HG03575 (cell line): ENCODE data around the gene STK4.

ENCODE experiments used
- ATAC-seq: cut with Tn5 transposase; IDR thresholded peaks from one replicate; pipeline ENCODE4 v1.9.1; 2021; ENCODE audit not compliant: unreplicated experiment, insufficient number of reproducible peaks, low FRiP score; ENCODE audit errors: extremely low read depth

STK4 gene

DNA sequence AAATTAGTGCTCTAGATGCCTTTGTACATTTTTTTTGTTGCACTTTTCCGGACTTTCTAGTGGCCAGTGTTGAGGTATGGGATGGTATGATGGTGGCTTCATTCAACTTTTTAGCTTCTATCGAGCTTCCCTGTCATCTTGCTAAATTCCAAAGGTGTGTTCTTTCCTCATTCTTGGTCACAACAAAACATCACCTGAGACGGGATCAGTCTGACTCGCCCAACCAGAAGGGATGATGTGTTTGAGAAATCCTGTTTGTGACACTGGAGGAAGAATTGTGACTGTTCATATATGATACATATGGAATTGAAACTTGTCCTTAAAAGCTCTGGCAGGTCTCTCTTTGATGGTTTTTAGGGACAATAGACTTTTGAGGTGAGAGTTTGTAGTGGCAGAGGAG lies 100.8 kb downstream of the STK4 start:
- no peak for ATAC-seq

DNA sequence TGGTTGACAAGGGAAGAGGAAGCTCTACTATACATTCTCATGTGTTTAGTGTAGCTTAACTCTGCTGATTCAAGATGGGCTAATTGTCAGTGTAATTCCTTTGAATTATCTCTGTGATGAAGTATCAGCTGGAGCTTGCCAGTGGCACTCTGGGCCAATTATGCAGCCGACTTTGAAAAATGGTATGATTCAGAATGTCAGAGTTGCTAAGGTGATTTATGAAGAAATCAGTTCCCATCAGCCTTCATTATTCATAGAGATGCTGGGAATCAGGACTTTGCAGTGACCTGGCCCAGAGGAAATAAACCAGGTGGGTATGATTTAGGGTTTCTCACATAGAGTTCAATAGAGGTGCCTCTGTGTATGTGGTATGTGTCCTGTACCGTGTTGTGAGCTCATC lies 101.2 kb downstream of the STK4 start:
- no peak for ATAC-seq

DNA sequence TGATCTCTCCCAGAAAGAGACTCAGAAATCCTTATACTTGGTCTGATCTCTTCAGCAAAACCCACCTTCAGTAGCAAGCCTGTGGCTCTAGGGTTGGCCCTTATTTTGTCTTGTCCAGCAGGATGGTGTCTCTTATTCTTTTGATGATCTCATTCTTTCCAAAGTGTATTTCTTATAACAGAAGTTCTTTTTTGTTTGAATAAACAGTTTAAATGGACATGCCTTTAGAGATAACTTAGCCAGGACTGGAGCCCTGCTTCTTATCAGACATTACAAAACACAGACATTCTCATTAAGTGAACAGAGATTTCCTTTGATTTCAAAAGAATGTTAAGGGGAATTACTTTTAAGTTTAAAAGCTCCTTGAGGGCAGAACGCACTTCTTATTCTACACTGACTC lies 102.9 kb downstream of the STK4 start:
- no peak for ATAC-seq

DNA sequence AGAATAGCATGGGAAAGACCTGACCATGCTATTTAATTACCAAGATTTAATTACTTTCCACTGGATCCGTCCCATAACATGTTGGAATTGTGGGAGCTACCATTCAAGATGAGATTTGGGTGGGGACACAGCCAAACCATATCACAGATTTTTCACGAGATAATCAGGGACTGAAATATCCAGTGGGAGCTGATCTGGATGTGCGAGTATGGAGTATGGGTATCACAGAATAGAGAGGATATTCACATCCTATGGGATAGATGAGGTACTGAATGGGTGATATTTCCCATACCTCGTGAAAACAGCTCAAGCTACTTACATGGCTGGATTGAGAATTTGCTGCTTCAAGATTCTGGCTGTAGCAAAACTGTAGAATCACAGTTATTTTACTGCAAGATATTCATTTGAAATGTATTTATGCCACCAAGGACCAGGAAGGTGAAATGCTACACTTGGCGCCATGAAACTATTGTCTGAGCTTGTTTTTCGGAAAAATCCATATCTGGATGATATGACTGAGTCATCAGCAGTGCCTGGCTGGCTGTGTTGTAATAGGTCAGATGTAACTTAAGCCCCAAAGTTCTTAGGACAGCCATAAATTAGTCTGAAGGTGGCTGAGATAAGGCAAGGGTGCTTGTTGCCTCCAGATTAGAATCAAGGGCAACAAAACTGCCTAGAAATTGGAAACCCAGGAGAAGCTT lies 104.8 kb downstream of the STK4 start:
- no peak for ATAC-seq

DNA sequence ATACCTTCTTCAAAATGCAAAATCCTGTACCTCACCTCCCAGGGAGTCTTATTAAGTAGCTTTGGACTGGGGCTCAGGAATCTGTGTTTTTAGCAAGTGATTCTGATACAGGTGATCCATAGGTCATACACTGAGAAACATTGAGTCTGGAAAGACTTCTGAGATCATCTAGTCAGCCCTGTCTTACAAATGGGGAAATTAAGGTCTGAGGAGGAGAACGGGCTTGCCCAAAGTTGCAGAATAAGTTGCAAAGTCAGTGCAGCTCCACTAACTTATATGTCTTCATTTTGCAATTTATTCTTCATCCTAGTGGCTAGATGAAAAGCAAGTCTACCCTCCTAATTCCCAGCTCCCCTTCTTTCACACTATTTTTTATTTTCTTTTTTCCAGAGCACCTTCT lies 105.8 kb downstream of the STK4 start:
- ATAC-seq: no peak

DNA sequence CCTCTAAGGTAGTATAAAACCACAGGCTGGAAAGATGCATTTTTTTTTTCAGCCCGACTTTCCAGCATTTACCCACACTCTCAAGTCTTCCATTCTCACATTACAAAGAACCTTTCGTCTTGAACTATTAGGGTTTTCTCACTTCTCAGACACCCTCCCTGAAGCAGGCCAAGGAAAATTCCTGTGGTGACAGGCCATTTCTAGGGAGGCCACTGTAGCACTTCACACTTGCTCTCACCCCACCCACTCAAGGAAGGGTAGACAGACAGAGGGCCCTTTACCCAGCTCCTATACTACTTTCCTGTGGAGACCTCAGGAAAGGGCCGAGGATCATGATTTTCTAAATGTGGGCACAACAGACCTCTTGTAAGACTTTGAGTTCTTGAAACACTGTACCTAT lies 106.9 kb downstream of the STK4 start:
- no peak for ATAC-seq

DNA sequence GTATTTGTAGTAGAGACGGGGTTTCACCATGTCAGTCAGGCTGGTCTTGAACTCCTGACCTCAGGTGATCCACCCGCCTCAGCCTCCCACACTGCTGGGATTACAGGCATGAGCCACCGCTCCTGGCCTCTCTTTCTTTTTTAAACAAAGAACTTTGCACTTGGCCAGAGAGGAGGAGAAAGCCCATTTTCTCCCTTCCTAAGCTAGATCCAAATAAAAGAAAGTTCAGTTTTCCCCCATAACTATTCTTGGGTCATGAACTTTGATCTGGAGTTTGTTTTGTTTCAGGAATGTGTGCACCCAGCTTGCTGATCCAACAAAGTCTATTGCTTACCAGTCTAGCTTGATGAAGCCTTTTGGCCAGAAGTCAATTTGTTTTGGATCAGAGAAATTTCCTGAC lies 111.2 kb downstream of the STK4 start:
- ATAC-seq: no peak

DNA sequence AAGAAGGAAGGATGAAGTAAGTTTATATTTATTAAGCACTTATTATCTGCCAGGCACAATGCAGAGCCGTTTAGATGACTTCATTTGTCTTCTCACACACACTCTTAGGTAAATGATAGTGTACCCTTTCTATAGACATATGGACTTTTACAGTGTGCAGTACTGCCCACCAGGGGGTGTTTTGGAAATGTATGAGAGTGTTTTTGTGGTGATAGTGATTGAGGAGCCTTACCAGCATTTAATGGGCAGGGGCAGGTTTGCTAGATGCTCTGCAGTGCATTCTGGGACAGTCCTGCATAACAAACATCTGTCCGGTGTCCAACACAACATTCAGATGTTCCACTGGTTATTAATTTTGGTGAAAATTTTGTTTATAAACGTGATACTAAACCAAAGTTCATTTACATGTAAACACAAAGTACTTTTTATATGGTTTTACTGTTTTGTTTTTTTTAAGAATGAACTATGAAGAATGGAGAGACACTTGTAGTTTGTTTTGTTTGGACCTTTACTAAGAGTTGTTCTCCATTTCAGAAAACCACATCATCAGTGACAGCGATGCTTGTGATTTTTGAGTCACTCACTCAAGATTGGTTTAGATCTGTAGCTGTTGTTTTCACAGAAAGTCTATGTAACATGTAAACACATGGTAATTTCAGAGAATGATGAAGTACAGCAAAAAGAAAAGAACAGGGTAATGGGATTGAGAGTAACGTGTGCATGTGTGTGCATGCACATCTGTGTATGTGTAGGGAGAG lies 114.7 kb downstream of the STK4 start:
- no peak for ATAC-seq

DNA sequence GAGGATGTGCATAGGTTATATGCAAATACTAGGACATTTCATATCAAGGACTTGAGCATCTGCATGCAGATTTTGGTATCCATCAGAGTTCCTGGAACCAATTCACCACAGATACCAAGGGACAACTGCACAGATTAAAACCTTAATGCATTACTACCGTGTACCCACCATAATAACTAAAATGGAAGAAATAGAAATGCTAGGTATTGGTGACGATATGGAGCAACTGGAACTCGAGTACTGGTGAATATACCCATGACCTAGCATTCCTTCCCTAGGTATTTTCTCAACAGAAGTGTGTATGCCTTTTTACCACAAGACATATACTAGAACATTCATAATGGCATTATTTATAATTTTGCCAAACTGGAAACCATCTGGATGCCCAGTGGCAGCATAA lies 116.2 kb downstream of the STK4 start:
- ATAC-seq: no peak

DNA sequence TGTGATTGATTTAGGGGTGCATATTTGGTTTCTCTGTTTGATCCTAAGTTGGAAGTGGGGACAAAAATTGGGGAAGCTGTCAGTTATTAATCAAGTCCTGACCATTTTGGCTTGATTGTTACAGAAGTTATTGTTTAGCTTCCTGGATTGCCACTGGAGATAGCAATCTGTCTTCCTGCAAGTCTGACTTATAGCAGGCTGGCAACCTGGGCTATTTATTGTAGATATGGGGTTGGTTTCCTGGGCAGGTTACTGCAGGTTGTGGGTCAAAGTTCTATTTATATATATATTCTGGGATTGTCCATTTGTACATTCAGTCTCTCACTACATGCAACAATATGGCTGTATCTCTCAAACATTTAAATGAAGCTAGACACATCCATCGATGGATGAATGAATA lies 116.8 kb downstream of the STK4 start:
- no peak for ATAC-seq

DNA sequence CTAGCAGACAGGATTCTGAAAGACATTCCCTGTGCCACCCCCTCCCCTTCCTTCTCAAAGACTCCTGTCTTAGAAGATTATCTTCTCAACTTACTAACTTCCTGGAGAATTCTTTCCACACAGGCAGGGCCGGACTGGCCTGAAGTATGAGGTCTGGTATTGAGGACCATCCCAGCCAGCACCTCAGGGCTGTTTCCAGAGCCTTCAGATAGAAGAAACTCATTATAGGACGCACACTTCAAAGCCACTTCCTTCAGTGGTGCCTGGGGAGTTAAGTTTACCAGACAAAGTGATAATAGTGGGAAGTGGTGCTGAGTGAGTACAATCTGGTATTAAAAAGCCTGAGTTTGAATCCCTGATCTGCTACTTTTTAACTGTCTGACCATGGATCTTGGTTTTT lies 119.0 kb downstream of the STK4 start:
- no peak for ATAC-seq

DNA sequence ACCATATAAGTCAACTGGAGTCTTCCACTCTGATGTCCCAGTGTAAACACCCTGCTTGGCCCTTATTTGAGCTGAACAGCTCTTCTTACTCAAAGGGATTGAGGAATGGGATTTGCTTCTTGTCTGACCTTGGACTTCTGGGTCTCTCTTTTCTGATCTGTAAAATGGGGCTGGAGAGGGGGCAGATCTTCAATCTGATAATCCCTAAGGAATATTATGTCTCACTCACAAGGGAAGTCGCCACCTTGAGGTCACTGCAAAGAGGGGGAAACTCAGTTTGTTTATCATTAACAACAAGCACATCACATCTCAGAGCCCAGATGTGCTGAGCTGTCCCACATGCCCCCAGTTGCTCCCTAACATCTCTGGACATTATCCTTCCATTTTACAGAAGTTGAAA lies 119.6 kb downstream of the STK4 start:
- no peak for ATAC-seq

DNA sequence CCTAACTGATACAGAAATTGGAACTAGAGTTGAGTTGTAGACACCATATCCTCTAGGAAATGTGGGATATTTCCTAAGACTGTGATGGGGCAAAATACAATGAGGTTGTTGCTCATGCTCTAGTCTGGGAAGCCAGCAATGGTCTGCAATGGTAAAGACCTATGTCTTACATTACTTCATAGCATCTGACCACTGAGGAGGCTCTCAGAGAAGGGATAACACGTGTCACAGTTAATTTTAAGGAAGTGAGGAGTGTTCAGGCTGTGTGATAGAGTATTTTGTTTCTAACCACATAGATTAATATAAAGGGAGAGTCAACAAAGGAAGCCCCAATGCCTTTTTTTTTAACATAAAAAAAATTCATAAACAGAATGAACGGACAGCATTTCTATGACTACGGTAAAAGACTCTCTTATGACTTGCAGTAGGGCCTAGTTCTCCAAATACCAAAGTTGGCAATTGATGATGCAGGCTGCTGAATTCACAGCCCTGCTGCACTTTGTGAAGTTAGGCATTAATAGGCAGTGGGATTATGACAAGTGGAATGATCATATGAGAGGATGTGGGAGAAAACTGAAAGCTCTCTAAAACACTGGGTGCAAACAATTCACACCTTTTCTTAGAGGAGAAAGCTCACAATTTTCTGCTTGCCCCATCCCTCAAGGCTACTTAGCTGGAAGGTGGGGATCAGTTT lies 120.9 kb downstream of the STK4 start:
- ATAC-seq: no peak

DNA sequence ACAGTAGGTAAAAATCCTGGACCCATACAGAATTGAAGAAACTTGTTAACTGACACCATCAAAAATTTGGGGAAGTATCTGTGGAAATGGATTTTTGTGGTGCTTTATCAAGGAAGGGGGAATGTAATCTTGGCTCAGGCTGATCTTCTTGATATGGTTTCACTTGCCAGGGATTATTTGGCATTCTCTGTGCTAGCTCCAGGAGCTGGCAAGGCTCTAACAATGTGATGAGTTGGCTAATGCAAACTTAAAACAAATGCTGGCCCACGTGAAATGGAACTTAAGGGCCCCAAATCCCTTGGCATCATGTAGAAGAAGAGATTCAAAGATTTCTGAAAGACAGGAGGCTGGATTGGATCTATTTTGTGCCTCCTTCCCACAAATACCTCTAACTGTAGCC lies 121.5 kb downstream of the STK4 start:
- ATAC-seq: no peak

DNA sequence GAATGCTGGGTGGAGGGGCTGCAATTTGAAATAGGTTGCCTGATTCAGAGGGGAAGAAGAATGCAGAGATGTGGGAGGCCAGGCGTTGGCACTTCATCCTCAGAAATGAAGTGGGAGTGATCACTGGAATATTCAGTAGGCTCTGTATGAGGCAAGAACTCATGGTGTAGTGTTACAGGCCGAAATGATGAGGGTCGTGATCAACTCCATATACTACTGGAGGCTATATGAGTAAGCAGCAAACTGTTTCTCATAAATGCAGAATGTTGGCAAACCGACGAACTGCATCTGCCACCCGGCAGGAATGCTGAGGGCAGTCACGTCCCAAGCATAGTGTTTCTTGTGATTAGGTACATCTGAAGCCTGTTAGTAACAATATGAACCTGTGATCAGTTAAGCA lies 121.9 kb downstream of the STK4 start:
- no peak for ATAC-seq

DNA sequence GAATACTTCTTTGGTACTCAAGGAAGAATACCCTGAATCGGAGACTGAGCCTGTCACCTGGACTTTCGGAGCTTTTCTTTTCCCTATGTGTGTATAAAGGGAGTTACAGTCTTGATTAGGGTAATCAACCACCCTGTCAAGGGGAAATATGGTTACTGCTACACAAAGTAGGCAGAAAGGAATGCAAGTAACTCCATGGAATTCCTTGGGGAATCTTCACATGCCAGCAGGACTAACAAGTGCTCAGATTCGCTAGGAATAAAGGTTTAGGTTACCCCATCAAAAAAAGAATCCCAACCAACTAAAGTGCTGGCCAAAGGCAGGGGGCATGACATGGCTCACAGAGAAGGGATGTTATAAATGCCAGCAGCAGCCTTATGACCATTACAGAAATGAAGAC lies 124.2 kb downstream of the STK4 start:
- ATAC-seq: no peak

DNA sequence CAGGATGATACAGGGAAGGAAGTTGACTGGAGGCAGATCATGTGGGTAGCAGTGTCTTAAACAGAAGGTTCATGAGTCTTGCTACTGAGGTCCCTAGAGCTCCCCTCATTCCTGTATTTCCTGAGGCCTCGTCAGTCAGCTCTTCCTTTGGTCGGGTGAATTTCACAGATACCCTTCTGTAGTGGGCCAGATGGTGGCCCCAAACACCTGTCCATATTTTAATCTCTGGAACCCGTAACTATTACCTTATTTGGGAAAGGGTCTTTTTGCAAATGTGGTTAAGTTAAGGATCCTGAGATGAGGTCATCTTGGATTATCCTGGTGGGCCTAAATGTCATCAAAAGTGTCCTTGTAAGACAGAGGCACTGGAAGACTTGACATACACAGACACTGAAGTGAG lies 125.1 kb downstream of the STK4 start:
- no peak for ATAC-seq

DNA sequence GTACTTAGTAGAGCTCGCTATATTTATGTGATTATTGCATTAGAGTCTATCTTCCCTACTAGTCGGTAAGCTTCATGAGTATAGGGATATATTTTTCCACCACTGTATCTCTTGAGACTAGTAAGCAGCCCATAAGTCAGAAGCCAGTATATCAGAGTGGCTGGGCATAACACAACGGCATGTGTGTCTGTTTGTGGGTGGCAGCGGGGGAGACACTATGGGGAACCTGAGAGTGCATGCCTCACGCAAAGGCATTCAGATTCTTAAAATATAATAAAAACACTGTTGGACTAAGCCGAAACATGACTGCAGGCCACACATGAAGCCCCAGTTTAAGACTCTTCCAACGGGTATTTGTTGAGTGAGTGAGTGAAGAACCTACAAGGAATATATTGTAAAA lies 126.6 kb downstream of the STK4 start:
- no peak for ATAC-seq

DNA sequence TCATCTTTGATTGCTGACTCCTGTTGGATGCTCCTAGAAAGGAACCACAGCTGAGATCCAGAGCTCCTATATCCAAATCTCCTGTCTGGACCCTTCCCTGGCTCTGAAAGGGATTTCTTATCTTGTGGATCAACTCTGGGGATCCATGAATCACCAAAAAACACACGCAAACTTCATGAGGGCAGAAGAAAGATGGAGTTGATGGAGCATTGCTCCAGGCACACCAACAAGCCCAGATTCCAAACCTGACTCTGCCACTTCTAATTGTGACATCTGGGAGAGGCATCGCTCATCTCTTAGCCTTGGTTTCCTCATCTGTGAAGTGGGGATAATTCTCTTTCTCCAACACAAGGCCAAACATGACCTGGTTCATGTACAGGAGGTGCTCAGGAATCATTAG lies 127.9 kb downstream of the STK4 start:
- ATAC-seq: no peak

DNA sequence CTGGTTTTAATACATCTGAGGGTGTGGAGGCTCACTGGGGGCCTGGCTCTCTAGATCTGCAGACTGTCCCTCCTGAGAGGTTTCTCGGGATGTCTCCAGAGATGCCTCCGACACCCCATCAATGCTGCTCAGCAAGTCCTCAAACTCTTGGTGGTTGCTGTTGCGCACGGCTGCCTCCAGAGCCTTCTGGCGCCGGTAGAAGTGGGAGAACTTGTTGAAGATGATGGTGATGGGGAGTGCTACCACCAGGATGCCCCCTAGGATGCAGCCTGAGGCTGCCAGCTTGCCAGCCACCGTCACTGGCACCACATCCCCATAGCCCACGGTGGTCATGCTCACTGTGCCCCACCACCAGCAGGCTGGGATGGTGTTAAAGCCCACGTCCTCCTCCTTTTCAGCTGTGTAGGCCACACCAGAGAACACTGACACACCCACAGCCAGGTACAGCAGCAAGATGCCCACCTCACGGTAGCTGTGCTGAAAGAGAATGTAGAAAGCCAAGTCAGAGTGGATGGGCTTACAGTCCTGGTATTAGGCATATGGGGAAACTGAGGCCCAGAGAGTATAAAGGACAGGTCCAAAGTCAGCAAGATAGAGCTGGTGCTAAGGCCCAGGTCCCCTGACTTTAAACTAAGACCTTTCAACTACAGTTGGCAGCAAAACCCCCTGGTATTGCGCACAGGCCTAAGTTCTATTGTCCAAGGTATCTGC lies 128.7 kb downstream of the STK4 start:
- ATAC-seq: no peak
